Activated T-cell treated with anti-CD3 and anti-CD28 coated beads, Interleukin-2, amount 50 U/mL, for 48 hours (primary cell): ENCODE data around the gene FGF5.
"Not testable (repeated sequence)": the region's sequence is repeated elsewhere in the genome, so short reads cannot be mapped to it uniquely, and the experiment has no call there.

ENCODE experiments used
- DNase-seq, 2 experiments: peaks; one replicate each; pipeline ENCODE4 v3.0.0-alpha.2; 2020

The FGF5 gene, protein sequence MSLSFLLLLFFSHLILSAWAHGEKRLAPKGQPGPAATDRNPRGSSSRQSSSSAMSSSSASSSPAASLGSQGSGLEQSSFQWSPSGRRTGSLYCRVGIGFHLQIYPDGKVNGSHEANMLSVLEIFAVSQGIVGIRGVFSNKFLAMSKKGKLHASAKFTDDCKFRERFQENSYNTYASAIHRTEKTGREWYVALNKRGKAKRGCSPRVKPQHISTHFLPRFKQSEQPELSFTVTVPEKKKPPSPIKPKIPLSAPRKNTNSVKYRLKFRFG

DNA sequence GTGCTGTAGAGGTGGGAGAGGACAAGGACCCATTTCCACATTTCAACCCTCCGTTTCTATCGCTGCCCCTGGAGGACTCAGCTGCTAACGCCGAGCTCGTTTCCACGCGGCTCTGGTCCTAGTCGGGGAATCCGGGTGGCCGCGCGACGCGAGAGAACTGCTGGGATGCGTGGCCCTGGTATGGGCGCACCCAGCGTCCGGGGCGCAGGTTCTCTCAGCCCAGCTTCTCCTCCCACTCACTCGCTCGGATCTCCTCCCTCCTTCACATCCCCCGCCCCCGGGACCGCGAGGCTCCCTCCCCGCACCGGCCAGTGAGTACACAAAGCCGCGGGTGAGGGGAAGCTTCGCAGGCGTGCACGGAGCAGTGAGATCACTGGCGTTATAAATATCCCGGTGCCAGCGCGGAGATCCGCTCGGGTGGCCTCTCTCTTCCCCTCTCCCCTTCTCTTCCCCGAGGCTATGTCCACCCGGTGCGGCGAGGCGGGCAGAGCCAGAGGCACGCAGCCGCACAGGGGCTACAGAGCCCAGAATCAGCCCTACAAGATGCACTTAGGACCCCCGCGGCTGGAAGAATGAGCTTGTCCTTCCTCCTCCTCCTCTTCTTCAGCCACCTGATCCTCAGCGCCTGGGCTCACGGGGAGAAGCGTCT, at the start of gene FGF5:
Gene FGF5 (plus strand): TSS at position 412 of the 649 bp plus-strand sequence. CDS start 161 bp downstream, at position 573.
- peak; percentile 46 to 50 for DNase-seq

DNA sequence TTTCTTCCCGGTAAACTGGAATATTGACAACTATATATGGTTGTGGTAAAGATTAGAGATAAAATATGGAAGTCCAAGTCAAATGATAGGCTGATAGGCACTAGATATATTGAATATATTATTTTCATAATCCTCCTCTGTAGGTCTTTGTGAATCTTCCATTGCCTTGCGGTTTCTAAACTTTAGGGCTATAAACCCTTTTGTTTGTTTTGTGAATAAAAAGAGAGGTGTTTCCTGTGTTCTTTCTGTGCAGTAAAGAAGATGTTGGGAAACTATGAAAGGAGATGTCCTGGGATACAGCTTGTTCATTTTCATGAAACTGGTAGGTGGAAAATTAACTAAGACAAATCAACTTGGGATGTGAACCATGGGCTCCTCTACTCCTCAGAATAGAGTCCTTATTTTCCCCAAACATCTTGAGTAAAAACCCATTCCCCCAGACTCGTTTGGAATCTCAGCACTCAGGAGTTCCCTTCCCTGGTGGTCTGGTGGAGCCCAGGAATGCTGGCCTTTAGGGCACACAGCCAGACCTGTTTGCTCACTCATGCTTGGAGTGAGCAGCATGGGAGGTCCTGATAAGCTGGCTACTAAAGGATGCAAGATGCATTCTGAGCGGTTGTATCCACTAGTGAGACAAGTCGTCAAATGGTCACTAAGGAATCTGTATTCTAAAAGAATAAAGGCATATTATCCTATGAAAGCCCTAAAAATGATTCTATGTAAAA, 47.0 kb upstream of the FGF5 start:
- no peak for DNase-seq

GRCh38 chr4:80220711-80221110, 45.8 kb upstream of the FGF5 start:
- no peak for DNase-seq

- DNase-seq = no peak
These were observed 45.3 kb upstream of the FGF5 start for GRCh38 chr4:80221161-80221560.

DNA sequence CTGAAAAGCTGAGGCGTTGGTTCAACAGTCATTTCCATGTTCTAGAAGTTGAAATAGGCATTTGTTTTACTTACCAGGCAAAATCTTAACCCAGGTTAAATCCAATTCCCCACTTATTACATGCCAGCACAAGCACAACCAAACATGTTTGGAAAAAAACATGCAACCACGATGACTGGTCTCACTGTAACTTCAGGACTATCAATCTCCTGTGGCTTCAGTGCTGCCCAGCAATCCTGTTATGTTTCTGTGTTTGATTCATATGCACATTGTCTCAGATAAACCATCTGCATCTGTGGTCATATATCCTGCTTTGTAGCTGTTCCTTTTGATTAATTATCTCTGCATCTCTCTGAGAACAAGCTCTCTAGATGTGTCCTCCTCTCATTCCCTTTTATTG, 40.9 kb upstream of the FGF5 start:
- DNase-seq = no peak

DNA sequence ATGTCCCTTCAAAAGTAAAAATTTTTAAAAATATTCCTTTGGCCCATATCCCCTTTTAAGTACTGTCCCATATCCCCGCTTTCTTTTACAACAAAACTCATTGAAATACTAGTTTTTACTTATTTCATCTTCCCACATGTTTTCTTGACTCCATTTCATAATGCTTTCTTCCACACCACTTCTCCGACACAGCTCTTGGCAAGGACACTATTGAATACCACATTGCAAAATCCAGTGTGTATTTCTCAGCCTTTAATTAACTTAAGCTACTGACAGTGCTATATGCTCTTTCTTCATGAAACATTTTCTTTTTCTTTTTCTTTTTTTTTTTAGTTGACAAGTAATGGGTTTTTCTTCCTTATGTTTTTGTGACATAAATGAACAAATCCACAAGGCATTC, 40.4 kb upstream of the FGF5 start:
- no peak for DNase-seq

GRCh38 chr4:80228460-80228859, 38.0 kb upstream of the FGF5 start:
- DNase-seq = no peak

- DNase-seq = no peak
These were observed 37.3 kb upstream of the FGF5 start for GRCh38 chr4:80229128-80229527.

DNA sequence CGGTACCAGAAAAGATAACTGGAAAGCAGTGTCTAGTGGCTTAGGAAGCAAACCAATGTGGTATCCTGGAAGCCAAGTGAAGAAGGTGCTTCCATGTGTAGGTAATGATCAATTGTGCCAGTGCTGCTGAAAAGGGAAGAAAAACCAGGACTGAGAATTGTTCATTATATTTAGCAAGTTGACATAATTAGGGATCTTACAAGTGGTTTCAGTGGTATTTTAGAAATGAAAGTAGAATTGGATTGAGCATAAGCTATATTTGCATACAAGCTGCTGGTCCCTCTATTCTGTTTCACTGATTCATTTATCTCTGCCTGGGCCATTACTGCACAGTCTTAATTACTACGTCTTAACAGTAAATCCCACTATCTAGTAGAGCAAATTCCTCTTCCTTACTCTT, 36.9 kb upstream of the FGF5 start:
- DNase-seq = no peak

GRCh38 chr4:80231180-80231579, 35.3 kb upstream of the FGF5 start:
- DNase-seq = no peak

DNA sequence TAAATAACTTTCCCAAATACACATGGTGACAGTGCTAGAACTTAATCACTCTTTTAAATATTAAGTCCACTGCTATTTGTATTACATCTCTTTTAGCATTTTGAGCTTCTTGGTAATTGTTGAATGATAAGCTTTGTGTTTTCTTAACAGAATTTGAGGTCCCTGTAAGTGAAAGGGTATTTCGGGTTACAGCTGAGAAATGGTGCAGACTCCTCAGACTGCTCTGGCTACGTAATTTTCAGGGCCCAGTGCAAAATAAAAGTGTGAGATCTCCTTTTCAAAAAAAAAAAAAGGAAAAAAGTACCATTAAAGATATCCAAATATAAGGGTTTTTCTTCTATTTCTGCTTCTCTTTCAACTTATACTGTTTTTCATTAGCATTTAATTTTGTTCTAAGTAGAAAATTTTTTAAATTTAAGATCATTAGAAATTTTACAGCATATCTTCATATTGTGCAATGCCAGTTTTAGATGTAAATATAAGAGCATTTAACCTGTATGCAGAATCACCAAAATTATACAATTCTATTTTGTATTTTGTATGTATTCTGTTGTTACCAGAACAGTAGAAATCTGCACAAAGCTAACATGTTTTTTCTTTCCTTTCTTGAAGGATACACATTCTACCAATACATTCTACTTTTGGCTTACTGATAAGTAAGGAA, 33.6 kb upstream of the FGF5 start:
- DNase-seq = no peak

GRCh38 chr4:80233390-80233789, 33.1 kb upstream of the FGF5 start:
- DNase-seq = no peak

DNA sequence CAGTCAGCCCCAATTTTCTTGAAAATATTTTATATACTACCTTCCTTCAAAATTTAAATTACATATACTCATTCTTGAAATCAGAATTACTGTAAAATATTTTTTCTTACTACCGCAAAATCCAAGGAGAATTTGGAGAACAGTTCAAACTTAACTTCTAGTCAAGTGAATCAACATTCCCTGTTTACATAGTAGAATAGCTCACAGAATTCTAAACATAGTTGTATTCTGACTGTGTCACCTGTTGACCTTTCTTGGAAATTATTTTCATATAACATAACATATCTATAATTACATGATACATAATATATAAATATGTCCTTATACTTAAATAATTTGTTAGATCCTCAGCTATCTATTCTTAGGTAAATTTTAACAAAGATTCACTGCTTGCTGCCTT, 31.0 kb upstream of the FGF5 start:
- DNase-seq = no peak

DNA sequence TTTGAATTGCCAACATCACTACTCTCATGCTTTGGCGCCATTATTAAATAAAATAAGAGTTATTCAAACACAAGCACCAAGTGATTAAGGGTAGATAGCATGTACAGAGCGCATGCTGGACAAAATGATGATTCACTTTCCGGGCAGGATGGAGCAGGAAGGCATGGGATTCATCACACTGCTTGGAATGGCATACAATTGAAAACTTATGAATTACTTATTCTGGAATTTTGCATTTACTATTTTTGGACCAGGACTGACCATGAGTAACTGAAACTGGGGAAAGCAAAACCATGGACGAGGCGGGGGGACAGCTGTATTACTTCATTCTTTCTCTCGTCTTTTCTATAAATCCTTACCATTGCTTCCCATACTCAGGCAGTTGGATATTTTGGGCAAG, 28.5 kb upstream of the FGF5 start:
- DNase-seq = no peak

- no peak for DNase-seq
These were observed 26.8 kb upstream of the FGF5 start for GRCh38 chr4:80239480-80240150.

GRCh38 chr4:80240976-80241375, 25.5 kb upstream of the FGF5 start:
- DNase-seq = no peak

GRCh38 chr4:80243274-80244018, 23.0 kb upstream of the FGF5 start:
- DNase-seq = no peak

GRCh38 chr4:80247484-80247883, 19.0 kb upstream of the FGF5 start:
- not testable (repeated sequence) for DNase-seq

- no peak for DNase-seq
These were observed 17.3 kb upstream of the FGF5 start for GRCh38 chr4:80249144-80249543.

DNA sequence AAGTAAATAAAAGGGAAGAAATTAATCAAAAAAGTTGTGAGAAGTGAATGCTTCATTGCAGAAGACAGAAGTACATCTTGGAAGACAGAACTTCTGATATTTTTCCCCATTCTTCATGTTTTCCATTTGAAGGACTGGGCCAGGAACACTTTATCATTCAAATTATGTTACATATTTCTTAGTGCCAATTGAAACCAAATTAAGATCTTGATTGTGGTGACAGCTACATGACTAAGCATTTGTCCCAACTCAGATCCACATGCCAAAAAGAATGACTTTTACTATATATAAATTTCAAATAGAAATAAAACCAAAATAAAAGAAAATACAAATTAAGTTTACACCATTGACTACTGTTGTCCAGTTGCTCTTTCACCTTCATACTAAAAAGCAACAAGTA, 14.0 kb upstream of the FGF5 start:
- DNase-seq = no peak

- DNase-seq = no peak
These were observed 13.5 kb upstream of the FGF5 start for GRCh38 chr4:80252953-80253352.

GRCh38 chr4:80253510-80253909, 13.0 kb upstream of the FGF5 start:
- DNase-seq = no peak
